GM23248 (cell line): Measurements from ENCODE around the gene ARMC10.

Experiments
- EZH2 ChIP-seq: fragments of 200-600 bp; sonication (generic); IDR thresholded peaks from 2 replicates; pipeline ENCODE4 v1.6.1; 2018; ENCODE audit warnings: antibody characterized with exemption, mild to moderate bottlenecking; ENCODE audit not compliant: insufficient read depth, poor library complexity, severe bottlenecking
- EZH2phosphoT487 ChIP-seq: fragments of 200-600 bp; sonication (generic); IDR thresholded peaks from 2 replicates; pipeline ENCODE4 v1.6.1; 2018; ENCODE audit warnings: antibody characterized with exemption, moderate library complexity, mild to moderate bottlenecking, low read depth; ENCODE audit not compliant: insufficient read depth

DNA sequence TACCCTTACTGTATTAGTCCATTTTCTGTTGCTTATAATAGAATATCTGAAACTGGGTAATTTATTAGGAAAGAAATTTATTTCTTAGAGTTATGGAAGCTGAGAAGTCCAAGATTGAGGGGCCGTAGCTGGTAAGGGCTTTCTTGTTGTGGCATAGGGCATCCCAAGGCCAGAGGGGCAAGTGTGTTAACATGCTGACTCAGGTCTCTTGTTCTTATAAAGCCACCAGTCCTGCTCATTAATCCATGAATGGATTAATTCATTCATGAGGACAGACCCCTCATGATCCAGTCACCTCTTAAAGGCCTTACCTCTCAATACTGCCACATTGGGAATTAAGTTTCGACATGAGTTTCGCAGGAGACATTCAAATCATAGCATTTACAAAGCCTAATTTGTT is 2.4 kb downstream of the ARMC10 start:
- TF ChIP-seq EZH2phosphoT487 (no peak), EZH2 (no peak)
